Skeletal muscle tissue (tissue), 4 donors: ENCODE measurements around the gene MOGAT3. TPM values are rescaled to one million over a fixed set of nuclear protein-coding genes. Genes with fewer than 3 reads are reported as not detected.

Experiments
- H3K27ac ChIP-seq: one replicate; pipeline ENCODE4 v1.7.0; 2013; ENCODE audit warnings: mild to moderate bottlenecking, low read depth, low read length, inconsistent platforms
- H3K27me3 ChIP-seq, 3 donors: one replicate each; pipeline ENCODE4 v1.7.0; 2013; ENCODE audit warnings: low read length in 3 of 3; ENCODE audit not compliant: control insufficient read depth in 3 of 3, insufficient read depth in 3 of 3
- H3K36me3 ChIP-seq, 3 donors: one replicate each; pipeline ENCODE4 v1.7.0; 2013; ENCODE audit warnings: low read length in 3 of 3; ENCODE audit not compliant: control insufficient read depth in 3 of 3, insufficient read depth in 3 of 3
- H3K4me1 ChIP-seq, 3 donors: one replicate each; pipeline ENCODE4 v1.7.0; 2013; ENCODE audit warnings: low read length in 3 of 3, mild to moderate bottlenecking in 3 of 3; ENCODE audit not compliant: control insufficient read depth in 3 of 3, insufficient read depth in 3 of 3
- H3K4me3 ChIP-seq, 3 donors: one replicate each; pipeline ENCODE4 v1.7.0; 2013; ENCODE audit warnings: low read length in 3 of 3
- H3K9ac ChIP-seq, 3 donors: one replicate each; pipeline ENCODE4 v1.7.0; 2013; ENCODE audit warnings: low read length in 3 of 3, mild to moderate bottlenecking in 3 of 3, moderate library complexity in 2 of 3, low read depth in 1 of 3
- H3K9me3 ChIP-seq, 3 donors: one replicate each; pipeline ENCODE4 v1.7.0; 2013; ENCODE audit warnings: low read length in 3 of 3; ENCODE audit not compliant: control insufficient read depth in 3 of 3
- total RNA-seq: library from RNA; depleted of rRNA; stranded (reverse); fragments of >200 nt; gene quantifications from one replicate; pipeline ENCODE4 v1.2.3, GENCODE V29; 2014
- donor health status: Osteomylitis.

Gene MOGAT3, protein sequence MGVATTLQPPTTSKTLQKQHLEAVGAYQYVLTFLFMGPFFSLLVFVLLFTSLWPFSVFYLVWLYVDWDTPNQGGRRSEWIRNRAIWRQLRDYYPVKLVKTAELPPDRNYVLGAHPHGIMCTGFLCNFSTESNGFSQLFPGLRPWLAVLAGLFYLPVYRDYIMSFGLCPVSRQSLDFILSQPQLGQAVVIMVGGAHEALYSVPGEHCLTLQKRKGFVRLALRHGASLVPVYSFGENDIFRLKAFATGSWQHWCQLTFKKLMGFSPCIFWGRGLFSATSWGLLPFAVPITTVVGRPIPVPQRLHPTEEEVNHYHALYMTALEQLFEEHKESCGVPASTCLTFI
- not detected for total RNA-seq

DNA sequence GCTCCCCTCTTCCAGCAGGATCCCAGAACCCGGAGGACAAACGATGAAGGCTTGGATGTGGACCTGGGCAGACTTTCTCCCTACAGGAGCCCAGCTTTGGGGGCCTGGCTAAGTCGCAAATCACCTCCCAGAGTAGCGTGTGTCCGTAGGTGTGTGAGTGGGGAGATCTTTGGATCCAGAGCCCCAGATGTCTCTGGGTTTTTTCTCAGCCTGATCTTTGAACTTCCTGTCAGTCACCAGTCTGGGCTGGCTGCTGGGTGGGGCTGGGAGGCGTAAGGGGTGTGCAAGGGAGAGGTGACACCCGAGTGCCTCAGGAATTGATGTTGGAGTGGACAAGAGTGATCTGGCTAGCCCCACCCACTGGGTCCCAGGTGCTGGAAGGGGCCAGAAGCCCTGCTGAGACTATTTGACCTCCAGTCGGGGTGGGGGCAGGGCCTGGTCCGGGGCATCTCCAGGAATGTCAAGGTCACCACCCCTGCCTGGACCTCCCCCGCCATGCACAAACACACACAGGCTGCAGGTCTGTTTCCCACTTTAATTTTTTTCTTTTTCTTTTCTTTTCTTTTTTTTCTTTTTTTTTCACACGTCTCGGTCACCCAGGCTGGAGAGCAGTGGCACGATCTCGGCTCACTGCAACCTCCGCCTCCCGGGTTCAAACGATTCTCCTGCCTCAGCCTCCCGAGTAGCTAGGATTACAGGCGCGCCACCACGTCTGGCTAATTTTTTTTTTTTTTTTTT lies at the start of gene MOGAT3:
MOGAT3 (minus strand) TSS at position 175 of the 738 bp plus-strand sequence. CDS start 182 bp downstream, outside the sequence.
- Histone ChIP-seq H3K9ac (peak within 1 kb of the TSS in 1 of 3 donors; percentile 25), H3K4me1 (peaks cover 0 to 8% (median 2%) of the 10 kb centered on the region in 3 donors), H3K27ac (no peak within 1 kb of the TSS), H3K9me3 (no peaks in the 10 kb centered on the region), H3K27me3 (peaks cover 41 to 48% (median 44%) of the 10 kb centered on the region in 3 donors), H3K36me3 (peaks cover 0 to 1% (median 0%) of the 10 kb centered on the region in 3 donors), H3K4me3 (no peak within 1 kb of the TSS)

DNA sequence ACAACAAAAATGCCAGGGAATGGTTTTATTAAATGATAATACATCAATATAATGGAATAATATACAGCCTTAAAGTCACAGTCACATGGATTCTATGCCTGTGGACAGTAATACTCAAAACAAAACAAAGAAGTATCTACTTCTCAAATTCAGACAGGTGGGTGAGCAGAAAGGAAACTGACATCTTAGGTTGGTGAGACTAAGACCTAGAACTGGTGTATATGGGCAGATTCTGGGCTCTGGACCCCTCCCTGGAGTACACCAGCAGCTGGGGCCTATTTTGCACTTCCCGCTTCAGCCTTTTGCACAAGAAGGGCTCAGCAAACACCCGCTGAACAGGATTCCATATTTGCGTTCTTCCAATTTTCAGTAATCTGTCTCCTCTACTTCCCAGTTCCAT lies 49.5 kb upstream of the MOGAT3 start:
- peaks cover 16 to 26% (median 22%) of the 10 kb centered on the region in 3 donors for H3K4me1 ChIP-seq

DNA sequence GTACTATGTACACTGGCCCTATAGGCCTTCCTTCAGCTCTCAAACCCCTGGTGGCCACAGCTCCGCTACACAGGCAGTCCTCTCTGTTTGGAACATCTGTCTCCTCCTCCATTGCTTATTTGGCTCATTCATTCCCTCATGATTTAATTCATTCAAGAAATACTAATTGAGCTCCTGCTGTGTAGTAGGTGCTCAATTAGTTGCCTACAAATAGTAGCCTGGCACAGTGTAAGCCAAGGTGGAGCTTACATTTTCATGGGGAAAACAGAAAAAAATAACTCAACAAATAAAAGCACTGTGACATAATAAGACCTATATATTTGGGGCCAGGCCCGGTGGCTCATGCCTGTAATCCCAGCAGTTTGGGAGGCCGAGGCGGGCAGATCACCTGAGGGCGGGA lies 47.4 kb upstream of the MOGAT3 start:
- Histone ChIP-seq H3K9ac (no peak overlapping the region), H3K9me3 (no peaks in the 10 kb centered on the region), H3K4me3 (no peak overlapping the region), H3K4me1 (peaks cover 25 to 41% (median 39%) of the 10 kb centered on the region in 3 donors), H3K36me3 (peaks cover 0 to 9% (median 5%) of the 10 kb centered on the region in 3 donors), H3K27ac (no peak overlapping the region), H3K27me3 (no peaks in the 10 kb centered on the region)

More for the DNA sequence above, 49.5 kb upstream of the MOGAT3 start:
- H3K9ac ChIP-seq: no peak overlapping the region
- no peaks in the 10 kb centered on the region for H3K27me3 ChIP-seq
- H3K27ac ChIP-seq: no peak overlapping the region
- H3K9me3 ChIP-seq: no peaks in the 10 kb centered on the region
- peaks cover 0 to 7% (median 3%) of the 10 kb centered on the region in 3 donors for H3K36me3 ChIP-seq
- H3K4me3 ChIP-seq: no peak overlapping the region

DNA sequence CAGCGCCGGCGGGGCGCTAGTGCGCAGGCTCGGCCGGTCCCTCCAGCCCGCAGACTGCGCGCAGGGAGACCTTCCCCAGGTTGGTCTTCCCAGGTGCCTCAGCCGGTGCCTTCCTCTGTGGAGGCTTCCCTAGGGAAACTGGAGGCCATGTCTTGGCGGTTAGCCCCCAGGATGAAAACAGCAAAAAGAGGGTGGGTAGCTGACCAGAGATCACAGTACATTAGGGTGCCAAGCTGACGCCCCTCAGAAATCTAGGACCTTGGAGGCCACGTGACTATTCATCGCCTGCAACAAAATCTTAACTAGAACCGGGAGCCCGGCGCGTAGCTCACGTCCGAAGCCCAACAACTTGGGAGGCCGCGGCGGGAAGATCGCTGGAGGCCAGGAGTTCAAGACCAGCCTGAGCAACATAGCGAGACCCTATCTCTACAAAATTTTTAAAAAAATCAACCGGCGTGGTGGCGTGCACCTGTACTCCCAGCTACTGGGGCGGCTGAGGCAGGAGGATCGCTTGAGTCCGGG lies 44.4 kb upstream of the MOGAT3 start:
- Histone ChIP-seq H3K9ac (peak overlapping the region; percentile 86 to 100 (median 99)), H3K36me3 (peaks cover 12 to 18% (median 14%) of the 10 kb centered on the region in 3 donors), H3K27me3 (no peaks in the 10 kb centered on the region), H3K4me3 (peak overlapping the region; percentile 82 to 100 (median 99)), H3K27ac (peak overlapping the region; percentile 96), H3K4me1 (peaks cover 33 to 51% (median 38%) of the 10 kb centered on the region in 3 donors), H3K9me3 (no peaks in the 10 kb centered on the region)

DNA sequence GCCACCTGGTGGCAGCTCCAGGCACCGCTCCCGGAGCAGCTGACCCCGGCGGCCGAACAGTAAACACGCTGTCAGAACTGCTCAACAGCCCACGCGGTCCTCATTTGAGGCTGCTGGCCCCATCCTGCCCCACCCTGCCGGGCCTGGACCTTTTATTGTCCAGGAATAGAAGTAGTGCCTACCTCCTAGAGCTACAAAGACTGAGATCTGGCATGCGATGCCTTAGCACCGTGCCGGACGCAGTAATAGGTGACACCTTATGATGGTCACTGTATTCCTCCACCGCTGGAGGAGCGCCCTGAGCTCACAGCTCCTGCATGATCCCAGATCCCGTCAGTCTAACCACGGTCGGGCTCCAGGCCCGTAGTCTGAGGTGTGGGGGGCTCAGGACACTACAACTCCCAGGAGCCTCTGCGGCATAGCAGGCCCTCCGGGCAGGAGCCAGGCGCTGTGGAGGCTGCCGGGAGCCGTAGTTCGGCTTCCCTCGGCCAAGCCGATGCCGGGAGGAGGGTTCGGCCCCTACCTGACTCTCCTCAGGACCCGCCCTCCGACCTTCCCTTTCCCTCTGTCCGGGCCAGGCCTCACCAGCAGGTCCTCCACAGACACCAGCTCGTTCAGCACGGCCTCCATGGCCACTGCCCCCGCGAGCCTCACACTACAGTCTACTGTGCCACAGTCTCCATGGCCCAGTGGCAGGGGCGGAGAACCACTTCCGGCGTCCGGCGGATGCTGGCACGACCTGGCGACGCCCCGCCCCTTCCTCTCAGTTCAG lies 43.7 kb upstream of the MOGAT3 start, which contains the start of gene FIS1:
FIS1 (minus strand) TSS at position 707 of the 772 bp plus-strand sequence; CDS start at position 630, 77 bp downstream.
- H3K36me3 ChIP-seq: peaks cover 18 to 24% (median 19%) of the 10 kb centered on the region in 3 donors

DNA sequence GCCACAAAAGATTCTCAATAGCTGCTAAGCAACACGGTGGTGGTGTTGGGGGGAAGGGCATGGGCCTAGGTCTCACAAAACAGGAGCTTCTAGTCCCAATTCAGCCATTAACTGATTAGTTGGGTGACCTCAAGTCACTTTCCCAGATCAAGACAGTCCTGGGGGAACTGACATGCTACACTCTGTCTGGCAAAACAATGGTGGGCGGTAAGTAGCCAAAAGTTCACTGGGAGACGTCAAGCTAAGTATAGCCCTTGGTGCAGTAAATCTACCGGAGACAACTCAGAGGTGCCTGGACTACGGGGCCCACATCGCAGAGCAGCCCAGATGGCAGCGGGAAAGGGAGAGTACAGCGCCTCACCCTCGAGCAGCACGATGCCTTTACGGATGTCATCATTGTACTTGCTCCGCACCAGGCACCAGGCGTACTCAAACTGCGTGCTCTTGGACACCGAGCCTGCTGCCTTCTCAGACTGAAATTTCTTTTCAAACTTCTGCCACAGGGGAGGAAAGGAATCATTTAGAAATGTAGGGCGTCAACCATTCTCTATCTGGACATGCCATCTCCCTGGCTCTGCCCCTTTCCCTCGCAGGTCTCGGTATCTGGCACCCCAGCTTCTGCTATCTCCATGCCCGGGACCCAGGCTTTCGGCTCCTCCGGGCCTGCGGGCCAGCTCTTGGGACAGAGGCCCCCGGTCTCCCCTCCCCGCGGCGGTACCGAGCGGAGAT lies 43.0 kb upstream of the MOGAT3 start:
- Histone ChIP-seq H3K27ac (peak overlapping the region; percentile 96), H3K36me3 (peaks cover 22 to 26% (median 24%) of the 10 kb centered on the region in 3 donors), H3K27me3 (no peaks in the 10 kb centered on the region), H3K4me3 (peak overlapping the region; percentile 82 to 100 (median 99)), H3K9me3 (no peaks in the 10 kb centered on the region), H3K4me1 (peaks cover 45 to 60% (median 47%) of the 10 kb centered on the region in 3 donors), H3K9ac (peak overlapping the region; percentile 86 to 100 (median 99))

More for the DNA sequence above, 43.7 kb upstream of the MOGAT3 start, which contains the start of gene FIS1:
- Histone ChIP-seq H3K9ac (peak within 1 kb of the TSS; percentile 86 to 100 (median 99)), H3K27me3 (no peaks in the 10 kb centered on the region), H3K4me1 (peaks cover 40 to 54% (median 41%) of the 10 kb centered on the region in 3 donors), H3K9me3 (no peaks in the 10 kb centered on the region), H3K27ac (peak within 1 kb of the TSS; percentile 96), H3K4me3 (peak within 1 kb of the TSS; percentile 82 to 100 (median 99))

DNA sequence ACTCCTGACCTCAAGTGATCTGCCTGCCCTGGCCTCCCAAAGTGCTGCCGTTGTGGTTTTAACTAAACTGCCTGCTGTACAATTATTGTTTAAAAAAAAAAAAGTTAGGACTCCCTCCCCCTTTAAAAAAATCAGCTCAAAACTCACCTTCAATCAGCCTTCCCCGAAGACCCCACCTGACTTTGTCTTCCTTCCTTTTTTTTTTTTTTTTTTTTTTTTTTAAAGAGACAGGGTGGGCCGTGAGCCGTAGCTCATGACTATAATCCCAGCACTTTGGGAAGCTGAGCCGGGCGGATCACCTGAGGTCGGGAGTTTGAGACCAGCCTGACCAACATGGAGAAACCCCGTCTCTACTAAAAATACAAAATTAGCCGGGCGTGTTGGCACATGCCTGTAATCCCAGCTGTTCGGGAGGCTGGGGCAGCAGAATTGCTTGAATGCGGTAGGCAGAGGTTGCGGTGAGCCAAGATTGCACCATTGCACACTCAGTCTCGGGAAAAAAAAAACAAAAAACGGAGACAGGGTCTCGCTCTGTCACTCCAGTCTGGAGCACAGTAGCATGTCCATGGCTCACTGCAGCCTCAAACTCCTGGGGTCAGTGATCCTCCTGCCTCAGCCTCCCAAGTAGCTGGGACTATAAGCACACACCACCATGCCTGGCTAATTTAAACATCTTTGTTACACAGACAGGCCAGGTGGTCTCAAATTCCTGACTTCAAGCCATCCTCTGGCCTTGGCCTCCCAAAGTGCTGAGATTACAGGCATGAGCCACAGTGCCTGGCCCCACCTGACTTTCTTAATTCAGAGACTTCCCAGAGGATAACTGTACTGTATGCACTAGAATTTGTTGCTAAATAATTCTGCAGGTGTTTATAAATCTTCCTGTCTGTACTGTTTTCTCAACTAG lies 40.9 kb upstream of the MOGAT3 start:
- Histone ChIP-seq H3K4me1 (peaks cover 59 to 74% (median 60%) of the 10 kb centered on the region in 3 donors), H3K9ac (peak overlapping the region in 1 of 3 donors; percentile 41), H3K9me3 (no peaks in the 10 kb centered on the region), H3K36me3 (peaks cover 22 to 28% (median 24%) of the 10 kb centered on the region in 3 donors), H3K27me3 (no peaks in the 10 kb centered on the region), H3K4me3 (no peak overlapping the region), H3K27ac (no peak overlapping the region)

DNA sequence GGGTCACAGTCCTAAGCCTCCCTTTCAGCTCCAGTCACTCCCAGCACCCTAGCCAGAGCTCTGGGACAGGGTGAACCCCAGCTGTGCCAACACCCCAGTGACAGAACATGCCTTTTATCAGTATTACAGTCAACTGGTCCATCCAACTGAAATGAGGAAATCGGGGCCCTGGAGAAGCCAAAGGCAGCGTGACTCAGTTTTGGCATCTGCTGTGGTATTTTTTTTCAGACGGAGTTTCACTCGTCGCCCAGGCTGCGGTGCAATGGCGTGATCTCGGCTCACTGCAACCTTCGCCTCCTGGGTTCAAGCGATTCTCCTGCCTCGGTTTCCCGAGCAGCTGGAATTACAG lies 40.2 kb upstream of the MOGAT3 start:
- Histone ChIP-seq H3K4me3 (no peak overlapping the region), H3K4me1 (peaks cover 58 to 74% (median 60%) of the 10 kb centered on the region in 3 donors), H3K36me3 (peaks cover 24 to 28% (median 27%) of the 10 kb centered on the region in 3 donors), H3K9me3 (no peaks in the 10 kb centered on the region), H3K9ac (peak overlapping the region in 1 of 3 donors; percentile 50), H3K27ac (no peak overlapping the region), H3K27me3 (no peaks in the 10 kb centered on the region)
